Urothelium cell line (cell line): ENCODE data around the gene CDA.

ENCODE experiments used
- DNase-seq: peaks from one replicate; pipeline ENCODE4 v3.0.0; 2011; ENCODE audit warnings: low spot score, mixed read lengths
- FAIRE-seq: peaks from 2 replicates; lab custom pipeline; 2011; peaks lifted over from hg19 to GRCh38; lab: Jason Lieb, UNC

Gene CDA

DNA sequence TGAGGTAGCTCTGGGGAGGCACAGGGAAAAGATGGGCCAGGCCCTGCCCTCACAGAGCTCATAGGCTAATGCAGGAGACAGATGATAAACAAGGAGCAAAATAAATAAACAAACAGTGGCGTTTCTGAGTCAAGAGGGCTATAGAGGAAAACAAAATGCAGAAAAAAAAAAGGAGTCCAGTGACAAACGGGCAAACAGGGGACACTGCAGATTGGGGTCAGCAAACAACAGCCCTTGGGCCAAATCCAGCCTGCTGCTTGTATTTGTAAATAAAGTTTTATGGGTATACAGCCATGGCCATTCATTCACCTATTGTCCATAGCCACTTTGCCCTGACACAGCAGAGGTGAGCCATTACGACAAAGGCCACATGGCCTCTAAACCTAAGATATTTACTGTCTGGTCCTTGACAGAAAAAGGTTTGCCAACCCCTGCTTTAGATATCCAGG lies 25.3 kb downstream of the CDA start:
- DNase-seq (no peak), FAIRE-seq (no peak)

GRCh38 chr1:20615946-20616846 lies 27.3 kb downstream of the CDA start:
- DNase-seq (no peak), FAIRE-seq (no peak)

DNA sequence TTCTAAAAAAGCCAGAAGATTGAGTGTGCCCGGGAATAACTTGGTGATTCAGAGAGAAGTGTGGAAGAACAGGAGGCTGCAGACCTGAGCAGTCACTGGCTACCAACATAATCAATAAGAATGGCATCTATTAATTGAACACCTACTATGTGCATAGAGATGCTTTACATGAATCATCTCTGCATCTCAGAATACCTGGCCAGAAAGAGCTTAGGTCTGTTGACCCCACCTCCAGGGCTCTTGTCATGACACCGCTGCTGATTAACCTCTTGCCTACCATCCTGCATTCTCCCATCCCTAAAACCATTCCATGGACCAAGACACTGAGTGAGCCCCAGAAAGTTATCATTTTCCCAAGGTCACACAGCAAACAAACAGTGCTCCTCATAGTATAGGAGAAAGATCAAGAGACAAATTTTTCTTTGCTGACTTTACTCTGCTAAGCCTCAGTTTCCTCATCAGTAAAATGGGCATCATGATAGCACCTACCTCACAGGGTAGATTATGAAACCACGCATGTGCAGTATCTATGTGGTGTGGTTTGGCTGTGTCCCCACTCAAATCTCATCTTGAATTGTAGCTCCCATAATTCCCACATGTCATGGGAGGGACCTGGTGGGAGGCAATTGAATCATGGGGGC lies 28.1 kb downstream of the CDA start:
- FAIRE-seq (no peak), DNase-seq (no peak)

DNA sequence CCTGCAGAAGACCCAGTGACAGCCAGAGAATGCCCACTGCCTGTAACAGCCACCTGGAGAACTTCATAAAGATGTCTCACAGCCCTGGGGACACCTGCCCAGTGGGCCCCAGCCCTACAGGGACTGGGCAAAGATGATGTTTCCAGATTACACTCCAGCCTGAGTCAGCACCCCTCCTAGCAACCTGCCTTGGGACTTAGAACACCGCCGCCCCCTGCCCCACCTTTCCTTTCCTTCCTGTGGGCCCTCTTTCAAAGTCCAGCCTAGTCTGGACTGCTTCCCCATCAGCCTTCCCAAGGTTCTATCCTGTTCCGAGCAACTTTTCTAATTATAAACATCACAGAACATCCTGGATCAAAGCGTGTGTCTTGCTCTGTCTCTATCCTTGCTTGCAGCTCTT lies 29.7 kb downstream of the CDA start:
- FAIRE-seq (no peak), DNase-seq (no peak)

DNA sequence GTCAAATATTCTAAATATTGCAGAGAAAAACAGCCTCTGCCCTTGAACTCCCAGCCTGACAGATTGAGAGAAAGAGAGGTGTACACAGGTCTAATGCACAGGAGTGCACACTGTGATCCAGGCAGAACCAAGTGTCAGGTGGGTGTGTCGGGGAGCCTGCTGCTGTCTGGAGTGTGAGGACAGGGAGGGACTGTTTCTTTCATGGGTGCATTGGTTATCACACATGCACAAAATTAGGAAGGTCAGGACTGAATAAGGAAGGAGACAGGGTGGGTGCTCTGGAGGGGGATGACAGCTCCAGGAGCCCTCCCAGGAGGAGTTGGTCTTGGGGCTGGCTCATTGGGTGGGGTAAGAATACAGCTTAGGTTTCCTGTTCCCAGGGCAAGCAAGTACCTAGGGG lies 31.1 kb downstream of the CDA start:
- DNase-seq (no peak), FAIRE-seq (no peak)

DNA sequence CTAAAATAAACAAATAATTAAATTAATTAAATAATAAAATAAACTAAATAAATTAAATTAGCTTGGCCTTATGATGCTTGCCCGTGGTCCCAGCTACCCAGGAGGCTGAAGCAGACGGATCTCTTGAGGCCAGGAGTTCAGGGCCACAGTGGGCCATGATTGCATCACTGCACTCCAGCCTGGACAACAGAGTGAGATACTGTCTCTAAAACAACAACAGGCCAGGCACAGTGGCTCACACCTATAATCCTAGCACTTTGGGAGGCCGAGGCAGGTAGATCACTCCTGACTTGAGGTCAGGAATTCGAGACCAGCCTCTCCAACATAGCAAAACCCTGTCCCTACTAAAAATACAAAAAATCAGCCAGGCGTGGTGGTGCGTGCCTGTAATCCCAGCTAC lies 32.1 kb downstream of the CDA start:
- FAIRE-seq, result no peak
- DNase-seq, result no peak

DNA sequence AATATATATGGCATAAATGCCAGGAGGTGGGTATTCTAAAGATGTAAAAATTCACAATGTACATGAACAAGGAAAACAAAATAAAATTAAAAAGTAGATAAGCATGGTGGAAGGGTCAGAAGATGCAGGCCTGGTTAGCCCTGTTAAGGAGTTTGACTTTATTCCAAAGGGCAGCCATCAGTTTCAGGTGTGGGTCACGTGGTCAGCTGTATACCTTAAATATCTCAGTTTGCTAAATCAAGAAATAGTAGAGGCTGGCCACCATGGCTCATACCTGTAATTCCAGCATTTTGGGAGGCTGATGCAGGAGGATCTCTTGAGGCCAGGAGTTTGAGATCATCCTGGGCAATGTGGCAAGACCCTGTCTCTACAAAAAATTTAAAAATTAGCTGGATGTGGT lies 35.8 kb downstream of the CDA start:
- DNase-seq (no peak), FAIRE-seq (no peak)

GRCh38 chr1:20625176-20626097 lies 36.5 kb downstream of the CDA start:
- DNase-seq (no peak), FAIRE-seq (no peak)

GRCh38 chr1:20626098-20626427 lies 37.2 kb downstream of the CDA start:
- FAIRE-seq (no peak), DNase-seq (no peak)

DNA sequence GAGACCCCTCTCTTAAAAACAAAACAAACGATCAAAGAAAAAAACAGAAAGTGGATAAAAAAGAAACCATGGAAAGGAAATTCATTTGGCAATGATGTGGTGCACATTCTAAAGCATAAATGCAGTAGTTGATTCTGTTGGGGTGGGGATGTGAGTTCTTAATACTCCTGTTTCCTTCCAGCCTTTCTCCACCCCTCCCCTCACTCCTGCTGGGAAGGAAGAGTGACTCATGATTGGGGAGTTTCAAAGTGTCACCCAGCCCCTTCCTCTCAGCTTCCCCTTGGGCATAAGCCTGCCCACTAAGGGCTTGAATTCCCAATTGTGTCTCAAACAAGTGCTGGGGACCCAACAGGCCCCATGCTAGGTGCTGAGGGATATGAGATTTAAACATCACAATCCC lies 37.6 kb downstream of the CDA start:
- DNase-seq (no peak), FAIRE-seq (no peak)

DNA sequence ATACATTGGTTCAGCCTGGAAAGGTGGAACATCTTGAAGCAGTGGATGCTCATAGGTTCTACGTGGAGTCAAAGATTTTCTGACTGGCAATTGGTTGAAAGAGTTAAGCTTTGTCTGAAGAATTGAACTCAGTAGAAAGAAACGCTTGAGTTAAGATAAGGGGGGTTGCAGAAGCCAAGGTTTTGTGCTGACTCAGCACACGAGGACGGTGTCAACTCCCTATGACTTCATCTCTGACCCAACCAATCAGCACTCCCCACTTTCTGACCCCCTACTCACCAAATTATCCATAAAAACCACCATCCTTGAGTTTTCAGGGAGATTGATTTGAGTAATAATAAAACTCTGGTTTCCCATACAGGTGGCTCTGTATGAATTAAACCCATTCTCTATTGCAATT lies 41.8 kb downstream of the CDA start:
- FAIRE-seq (no peak), DNase-seq (no peak)

DNA sequence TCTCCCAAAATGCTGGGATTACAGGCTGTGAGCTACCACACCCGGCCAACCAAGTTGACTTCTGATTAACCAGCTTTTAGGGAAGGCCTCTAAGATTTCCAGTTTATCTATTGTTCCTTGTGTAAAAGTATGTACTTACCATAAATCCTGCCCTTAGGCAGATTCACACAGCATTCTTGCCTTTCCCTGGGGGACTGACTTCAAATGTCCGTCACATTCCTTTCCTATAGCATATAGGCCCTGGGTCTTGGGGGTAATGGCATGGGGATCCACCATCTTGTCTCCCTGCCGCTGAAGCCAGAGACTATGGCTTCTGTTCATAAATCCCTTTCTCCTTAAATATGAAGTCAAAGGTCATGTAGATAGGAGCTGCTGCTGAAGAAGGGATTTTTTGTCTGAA lies 43.5 kb downstream of the CDA start:
- DNase-seq (no peak), FAIRE-seq (no peak)

DNA sequence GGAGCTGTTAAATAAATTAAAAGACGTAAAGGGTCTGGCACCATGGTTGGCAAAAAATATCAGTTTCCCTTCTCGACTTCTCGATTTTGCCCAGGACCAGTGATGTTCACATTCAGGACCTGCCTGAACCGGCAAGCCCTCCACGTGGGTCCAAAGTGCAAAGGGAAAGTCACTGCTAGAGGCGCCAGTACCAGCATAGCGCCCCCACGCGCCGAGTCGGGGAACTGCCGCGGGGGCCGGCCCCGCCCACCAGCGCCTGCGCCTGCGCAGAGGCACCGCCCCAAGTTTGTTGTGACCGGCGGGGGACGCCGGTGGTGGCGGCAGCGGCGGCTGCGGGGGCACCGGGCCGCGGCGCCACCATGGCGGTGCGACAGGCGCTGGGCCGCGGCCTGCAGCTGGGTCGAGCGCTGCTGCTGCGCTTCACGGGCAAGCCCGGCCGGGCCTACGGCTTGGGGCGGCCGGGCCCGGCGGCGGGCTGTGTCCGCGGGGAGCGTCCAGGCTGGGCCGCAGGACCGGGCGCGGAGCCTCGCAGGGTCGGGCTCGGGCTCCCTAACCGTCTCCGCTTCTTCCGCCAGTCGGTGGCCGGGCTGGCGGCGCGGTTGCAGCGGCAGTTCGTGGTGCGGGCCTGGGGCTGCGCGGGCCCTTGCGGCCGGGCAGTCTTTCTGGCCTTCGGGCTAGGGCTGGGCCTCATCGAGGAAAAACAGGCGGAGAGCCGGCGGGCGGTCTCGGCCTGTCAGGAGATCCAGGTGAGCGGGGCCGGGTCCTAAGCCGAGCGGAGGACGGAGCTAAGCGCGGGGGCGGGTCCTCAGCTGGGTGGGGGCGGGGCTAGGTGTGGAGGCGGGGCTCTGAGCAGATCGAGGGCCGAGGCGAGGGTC lies 44.5 kb downstream of the CDA start, which contains the start of gene PINK1:
TSS of gene PINK1 (plus strand) at position 269 of the 875 bp plus-strand sequence. CDS start at position 360, 91 bp downstream.
- DNase-seq, result peak; percentile 86
- no peak for FAIRE-seq

DNA sequence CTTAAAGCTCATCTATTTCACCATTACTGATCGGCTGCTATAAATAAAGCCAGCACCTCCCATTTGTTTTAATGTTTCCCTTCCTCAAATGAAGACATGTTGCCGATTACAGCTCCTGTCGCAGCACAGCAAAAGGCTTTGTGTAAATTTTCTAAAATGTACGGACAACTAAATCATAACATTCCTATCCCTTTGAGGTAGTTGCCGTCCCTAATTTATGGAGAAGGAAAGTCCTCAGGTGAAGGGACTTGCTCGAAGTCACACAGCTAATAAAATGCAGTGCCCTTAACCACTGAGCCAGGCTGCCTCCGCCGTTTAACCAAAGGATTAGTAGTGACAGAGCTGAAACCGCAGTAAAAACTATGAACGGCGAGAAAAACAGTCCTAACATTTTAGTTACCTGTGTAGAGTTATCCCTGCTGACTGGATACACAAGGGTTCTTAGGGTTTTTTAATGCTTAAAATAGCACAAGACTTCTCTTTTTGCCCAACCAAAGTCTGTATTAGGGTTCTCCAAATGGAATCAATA lies 45.2 kb downstream of the CDA start:
- FAIRE-seq, result no peak
- no peak for DNase-seq

DNA sequence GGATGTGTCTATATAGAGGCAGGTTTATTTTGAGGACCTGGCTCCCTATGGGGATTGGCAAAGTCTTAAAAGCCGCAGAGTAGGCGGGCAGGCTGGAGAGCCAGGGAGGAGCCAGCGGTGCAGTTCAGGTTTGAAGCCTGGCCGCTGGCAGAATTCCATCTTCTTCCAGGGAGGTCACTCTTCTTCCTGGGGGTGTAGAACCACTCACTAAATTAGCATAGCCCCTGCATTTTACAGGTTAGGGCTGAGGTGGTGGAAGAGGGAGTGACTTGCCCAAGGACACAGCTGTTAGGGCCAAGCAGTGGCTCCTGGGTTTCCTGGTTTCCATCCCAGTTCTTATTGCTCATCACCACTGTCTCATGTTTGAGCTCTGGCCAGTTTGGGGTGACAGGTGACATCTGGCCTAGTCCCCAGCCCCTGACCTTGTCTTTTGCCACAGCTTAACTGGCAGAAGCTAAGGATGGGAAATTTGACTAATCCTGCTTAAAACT lies 45.7 kb downstream of the CDA start:
- no peak for FAIRE-seq
- DNase-seq, result peak; percentile 54

DNA sequence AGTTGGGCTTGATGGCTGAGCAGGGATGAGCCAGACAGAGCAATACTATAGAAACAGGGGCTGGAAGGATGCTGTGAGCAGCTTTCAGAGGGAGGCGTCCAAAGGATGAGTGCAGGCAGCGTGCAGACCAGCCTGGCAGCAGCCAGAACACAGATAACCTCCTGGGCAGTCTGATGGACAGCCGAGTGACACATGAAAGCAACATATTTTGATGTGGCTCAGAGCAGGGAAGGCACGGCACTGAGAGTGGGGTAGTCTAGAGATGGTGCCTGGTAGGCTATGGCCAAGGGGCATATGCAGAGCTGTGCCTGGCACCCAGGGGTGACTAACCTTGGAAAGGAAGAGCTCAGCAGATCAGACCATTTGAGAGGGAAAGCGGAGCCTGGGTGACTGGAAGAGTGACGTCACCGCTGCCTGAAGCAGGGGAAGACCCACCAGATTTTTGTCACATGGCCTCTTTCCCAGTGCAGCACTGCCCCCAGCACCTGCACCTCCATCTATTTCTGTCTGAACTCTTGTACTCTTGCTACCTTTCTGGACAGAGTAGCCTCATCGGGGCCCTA lies 48.0 kb downstream of the CDA start:
- FAIRE-seq (no peak), DNase-seq (no peak)

DNA sequence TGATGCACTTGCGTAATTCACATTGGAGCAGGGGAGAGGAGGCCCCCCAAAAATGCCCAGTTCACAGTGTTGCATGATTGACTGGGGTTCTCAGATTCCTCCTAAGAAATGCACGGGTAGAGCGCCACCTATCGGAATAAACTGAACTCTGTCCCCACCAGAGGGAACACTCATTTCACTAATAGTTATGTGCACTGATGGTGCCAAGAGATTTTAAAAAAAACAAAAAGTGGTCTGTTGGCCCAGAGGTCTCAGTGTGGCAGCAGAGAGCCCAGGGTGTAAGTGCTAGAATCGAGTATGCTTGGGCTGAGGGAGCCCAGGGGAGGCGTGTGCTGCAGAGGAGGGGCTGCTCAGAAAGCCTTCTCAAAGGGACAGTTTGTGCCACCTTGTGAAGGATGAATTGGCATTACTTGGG lies 51.3 kb downstream of the CDA start:
- no peak for FAIRE-seq

GRCh38 chr1:20641975-20642374 lies 53.1 kb downstream of the CDA start:
- DNase-seq, result no peak
- FAIRE-seq, result no peak

More for the DNA sequence above, 51.3 kb downstream of the CDA start:
- DNase-seq, result peak; percentile 58

GRCh38 chr1:20643080-20643479 lies 54.2 kb downstream of the CDA start:
- DNase-seq (no peak), FAIRE-seq (no peak)
